Measurements from ENCODE around the gene BCAS3.
A peak's percentile ranks its signal among the peaks of the same experiment; 100 is the strongest.

GRCh38 chr17:61412143-61412859, 734.6 kb downstream of the BCAS3 start:
- TF ChIP-seq CTCF (IDR thresholded peaks at IDR 0.05; ENCODE audit: insufficient read depth, low read depth, low read length) (peak; percentile 61), EZH2 (IDR thresholded peaks at IDR 0.05; ENCODE audit: insufficient read depth, low read length) (no peak)
